GM21737 (cell line): ENCODE measurements around the gene AQP11.

ENCODE experiments used
- ATAC-seq: cut with Tn5 transposase; IDR thresholded peaks from one replicate; pipeline ENCODE4 v1.9.1; 2021; ENCODE audit warnings: mild to moderate bottlenecking, moderate library complexity; ENCODE audit not compliant: unreplicated experiment

The AQP11 gene

DNA sequence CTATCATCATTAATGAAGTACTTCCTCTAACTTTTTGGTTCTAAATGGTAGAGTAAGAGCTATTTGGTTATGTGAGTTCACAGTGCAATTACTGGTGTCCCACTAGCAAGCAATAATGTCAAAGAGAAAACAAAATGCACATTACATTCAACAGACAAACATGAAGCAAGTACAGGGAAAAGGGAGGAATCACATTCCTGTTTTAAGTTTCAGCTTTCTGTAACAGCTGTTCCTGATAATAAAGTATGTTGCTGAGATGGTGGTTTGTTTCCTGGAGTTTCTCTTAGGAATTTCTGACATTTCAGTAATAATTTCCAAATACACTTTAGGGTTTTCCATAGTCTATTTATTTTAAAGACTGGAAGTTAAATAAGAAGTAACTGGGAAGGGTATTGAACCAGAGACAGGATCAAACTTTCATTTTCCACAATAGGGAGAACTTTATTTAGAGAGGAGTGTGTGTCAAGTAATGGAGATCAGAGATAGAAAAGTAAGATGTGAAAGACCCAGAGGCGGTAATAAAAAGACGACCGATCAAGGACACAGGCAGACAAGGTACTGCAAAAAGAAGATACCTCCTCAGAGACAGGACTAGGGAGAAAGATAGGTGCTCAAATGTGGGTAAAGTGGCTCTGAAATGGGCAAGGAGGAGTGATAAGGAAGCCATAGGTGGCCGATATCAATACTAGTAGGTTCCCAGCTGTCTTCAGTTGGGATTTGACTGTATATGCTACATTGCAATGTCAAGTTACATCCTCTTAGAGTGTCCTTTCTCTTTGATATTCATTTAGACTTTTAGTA, 68.7 kb downstream of the AQP11 start:
- ATAC-seq, result no peak
